HepG2 (cell line): ENCODE results near the gene CCSER2. TPM values are rescaled to one million over a fixed set of nuclear protein-coding genes. Genes with fewer than 3 reads are reported as not detected.

ENCODE experiments used
- AHR ChIP-seq: IDR thresholded peaks from 2 replicates; pipeline ENCODE4 v1.6.1; 2018; ENCODE audit warnings: missing genetic modification reagents, missing compliant biosample characterization
- KAT8 ChIP-seq: IDR thresholded peaks from 2 replicates; pipeline ENCODE4 v1.6.1; 2016; ENCODE audit warnings: missing genetic modification reagents, missing compliant biosample characterization
- MIER3 ChIP-seq: IDR thresholded peaks from 2 replicates; pipeline ENCODE4 v1.6.1; 2016; ENCODE audit warnings: missing compliant biosample characterization, borderline replicate concordance
- MYC ChIP-seq: sonication (generic); formaldehyde crosslinking; IDR thresholded peaks from 2 replicates; pipeline ENCODE4 v1.9.0; 2021; ENCODE audit warnings: missing genetic modification reagents, borderline replicate concordance
- NR2F1 ChIP-seq, 2 experiments: fragments of 450-650 bp in 1 of 2; formaldehyde crosslinking in 1 of 2; IDR thresholded peaks; 2 replicates each; pipeline versions ENCODE4 v1.5.0 to v1.6.1; 2016 to 2020; ENCODE audit warnings: mild to moderate bottlenecking in 1 of 2, missing compliant biosample characterization in 1 of 2, missing genetic modification reagents in 1 of 2, moderate library complexity in 1 of 2
- RBFOX2 ChIP-seq: fragments of 200-400 bp; formaldehyde crosslinking; IDR thresholded peaks from 2 replicates; pipeline ENCODE4 v1.6.1; 2017; ENCODE audit warnings: low read depth, mild to moderate bottlenecking, low read length
- SRY ChIP-seq: sonication (generic); formaldehyde crosslinking; IDR thresholded peaks from 2 replicates; pipeline ENCODE4 v1.8.0; 2022; ENCODE audit warnings: mild to moderate bottlenecking, missing genetic modification reagents
- ZBTB7B ChIP-seq: sonication (generic); formaldehyde crosslinking; IDR thresholded peaks from 2 replicates; pipeline ENCODE4 v1.4.0; 2020; ENCODE audit warnings: missing genetic modification reagents
- ZNF629 ChIP-seq: sonication (generic); formaldehyde crosslinking; conservative IDR thresholded peaks from 2 replicates; pipeline ENCODE4 v1.5.0; 2020; ENCODE audit warnings: missing genetic modification reagents
- polyA plus RNA-seq, 8 experiments: library from polyadenylated mRNA; depleted of rRNA in 3 of 8; stranded (reverse) in 7 of 8; unstranded in 1 of 8; fragments of >200 nt; fragmentation: Illumina TruSeq in 4 of 8; extraction: Trizol in 4 of 8; gene quantifications; 2 replicates each; pipeline versions ENCODE4 v1.2.1 to v1.2.3, GENCODE V29; 2011 to 2016; ENCODE audit warnings: low read depth in 4 of 8, missing spikeins in 1 of 8, mixed read lengths in 1 of 8; ENCODE audit not compliant: insufficient read depth in 1 of 8
- total RNA-seq, 5 experiments: library from RNA; depleted of rRNA; stranded (reverse); fragments of >200 nt; fragmentation: Illumina TruSeq; extraction: Trizol; gene quantifications; 2 replicates each; pipeline ENCODE4 v1.2.3, GENCODE V29; 2016; ENCODE audit warnings: low read depth in 1 of 5
- TF ChIP-seq, protein P1 (sequence below): sonication (generic); formaldehyde crosslinking; IDR thresholded peaks from 2 replicates; pipeline ENCODE4 v1.4.0; 2020; ENCODE audit warnings: mild to moderate bottlenecking, missing genetic modification reagents
- TF ChIP-seq, protein P2 (sequence below): sonication (generic); formaldehyde crosslinking; conservative IDR thresholded peaks from 2 replicates; pipeline ENCODE4 v1.8.0; 2022; ENCODE audit warnings: missing genetic modification reagents
- TF ChIP-seq, protein P3 (sequence below): sonication (generic); formaldehyde crosslinking; IDR thresholded peaks from 2 replicates; pipeline ENCODE4 v1.8.1; 2023; ENCODE audit warnings: mild to moderate bottlenecking, missing genetic modification reagents
- TF ChIP-seq, protein P4 (sequence below): sonication (generic); formaldehyde crosslinking; IDR thresholded peaks from 2 replicates; pipeline ENCODE4 v1.5.1; 2020; ENCODE audit warnings: mild to moderate bottlenecking, missing genetic modification reagents, moderate library complexity
- TF ChIP-seq, protein P5 (sequence below): IDR thresholded peaks from 2 replicates; pipeline ENCODE4 v1.4.0; 2020; ENCODE audit warnings: mild to moderate bottlenecking, missing genetic modification reagents

CCSER2 gene
- total and polyA plus RNA-seq, 2 of the 13 experiments (the other 11 are each of a cell fraction or from before 2014, with no cell fraction given), result 13.3 to 17.2 TPM

DNA sequence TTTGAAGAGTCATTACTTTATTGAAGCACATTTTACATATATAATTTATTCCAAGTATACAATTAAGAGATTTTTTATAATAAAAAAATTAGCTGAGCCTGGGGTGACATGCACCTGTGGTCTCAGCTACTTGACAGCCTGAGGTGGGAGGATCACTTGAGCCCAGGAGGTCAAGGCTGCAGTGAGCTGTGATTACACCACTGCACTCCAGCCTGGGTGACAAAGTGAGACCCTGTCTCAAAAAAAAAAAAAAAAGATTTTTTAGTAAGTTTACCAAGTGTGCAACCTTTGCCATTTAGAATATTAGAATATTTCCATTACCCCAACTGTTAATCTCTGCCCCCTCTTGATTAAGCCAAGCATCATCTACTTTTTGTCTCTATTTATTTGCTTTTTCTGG lies 196.0 kb downstream of the CCSER2 start (continued):
- TF ChIP-seq, protein P1, sequence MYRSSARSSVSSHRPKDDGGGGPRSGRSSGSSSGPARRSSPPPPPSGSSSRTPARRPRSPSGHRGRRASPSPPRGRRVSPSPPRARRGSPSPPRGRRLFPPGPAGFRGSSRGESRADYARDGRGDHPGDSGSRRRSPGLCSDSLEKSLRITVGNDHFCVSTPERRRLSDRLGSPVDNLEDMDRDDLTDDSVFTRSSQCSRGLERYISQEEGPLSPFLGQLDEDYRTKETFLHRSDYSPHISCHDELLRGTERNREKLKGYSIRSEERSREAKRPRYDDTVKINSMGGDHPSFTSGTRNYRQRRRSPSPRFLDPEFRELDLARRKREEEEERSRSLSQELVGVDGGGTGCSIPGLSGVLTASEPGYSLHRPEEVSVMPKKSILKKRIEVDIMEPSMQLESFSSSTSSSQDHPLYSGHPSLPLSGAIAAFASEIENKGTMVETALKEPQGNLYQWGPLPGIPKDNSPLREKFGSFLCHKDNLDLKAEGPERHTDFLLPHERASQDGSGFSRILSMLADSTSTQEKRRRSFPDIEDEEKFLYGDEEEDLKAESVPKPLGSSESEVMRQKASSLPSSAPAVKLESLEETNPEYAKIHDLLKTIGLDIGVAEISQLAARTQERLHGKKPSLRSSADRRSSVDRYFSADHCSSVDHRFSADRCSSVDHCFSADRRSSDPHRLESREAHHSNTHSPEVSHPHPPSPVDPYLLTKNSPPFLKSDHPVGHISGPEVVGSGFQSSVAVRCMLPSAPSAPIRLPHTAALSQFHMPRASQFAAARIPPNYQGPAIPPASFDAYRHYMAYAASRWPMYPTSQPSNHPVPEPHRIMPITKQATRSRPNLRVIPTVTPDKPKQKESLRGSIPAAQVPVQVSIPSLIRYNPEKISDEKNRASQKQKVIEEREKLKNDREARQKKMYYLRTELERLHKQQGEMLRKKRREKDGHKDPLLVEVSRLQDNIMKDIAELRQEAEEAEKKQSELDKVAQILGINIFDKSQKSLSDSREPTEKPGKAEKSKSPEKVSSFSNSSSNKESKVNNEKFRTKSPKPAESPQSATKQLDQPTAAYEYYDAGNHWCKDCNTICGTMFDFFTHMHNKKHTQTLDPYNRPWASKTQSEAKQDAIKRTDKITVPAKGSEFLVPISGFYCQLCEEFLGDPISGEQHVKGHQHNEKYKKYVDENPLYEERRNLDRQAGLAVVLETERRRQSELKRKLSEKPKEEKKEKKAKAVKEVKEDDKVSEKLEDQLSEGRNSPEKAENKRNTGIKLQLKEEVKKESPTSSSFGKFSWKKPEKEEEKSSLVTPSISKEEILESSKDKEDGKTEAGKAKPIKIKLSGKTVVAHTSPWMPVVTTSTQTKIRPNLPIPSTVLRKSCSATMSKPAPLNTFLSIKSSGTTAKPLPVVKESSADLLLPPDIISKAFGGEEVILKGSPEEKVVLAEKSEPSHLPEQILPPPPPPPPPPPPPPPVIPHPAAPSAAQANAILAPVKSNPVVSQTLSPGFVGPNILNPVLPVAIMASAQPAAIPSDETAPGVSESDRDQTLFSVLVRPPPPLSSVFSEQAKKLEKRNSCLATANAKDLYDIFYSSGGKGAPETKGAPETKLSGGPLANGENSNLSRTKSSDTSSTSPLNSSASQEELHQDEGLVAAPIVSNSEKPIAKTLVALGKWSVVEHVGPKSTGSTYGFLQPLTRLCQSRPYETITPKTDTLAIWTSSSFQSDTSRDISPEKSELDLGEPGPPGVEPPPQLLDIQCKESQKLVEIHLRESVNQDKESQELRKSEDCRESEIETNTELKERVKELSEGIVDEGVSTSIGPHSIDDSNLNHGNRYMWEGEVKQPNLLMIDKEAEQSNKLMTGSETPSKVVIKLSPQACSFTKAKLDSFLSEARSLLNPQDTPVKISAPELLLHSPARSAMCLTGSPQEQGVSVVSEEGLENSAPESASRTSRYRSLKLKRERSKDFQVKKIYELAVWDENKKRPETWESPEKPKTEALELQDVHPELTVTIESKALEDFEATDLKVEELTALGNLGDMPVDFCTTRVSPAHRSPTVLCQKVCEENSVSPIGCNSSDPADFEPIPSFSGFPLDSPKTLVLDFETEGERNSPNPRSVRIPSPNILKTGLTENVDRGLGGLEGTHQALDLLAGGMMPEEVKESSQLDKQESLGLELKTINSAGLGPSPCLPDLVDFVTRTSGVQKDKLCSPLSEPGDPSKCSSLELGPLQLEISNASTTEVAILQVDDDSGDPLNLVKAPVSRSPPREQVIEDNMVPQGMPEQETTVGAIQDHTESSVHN (CRISPR knock-in tag), result no peak
- TF ChIP-seq NR2F1 (CRISPR knock-in tag; IDR thresholded peaks at IDR 0.05), result peak in 1 of 2 experiments; percentile 50; a peak in 1 of 4 replicates
- TF ChIP-seq, protein P2, sequence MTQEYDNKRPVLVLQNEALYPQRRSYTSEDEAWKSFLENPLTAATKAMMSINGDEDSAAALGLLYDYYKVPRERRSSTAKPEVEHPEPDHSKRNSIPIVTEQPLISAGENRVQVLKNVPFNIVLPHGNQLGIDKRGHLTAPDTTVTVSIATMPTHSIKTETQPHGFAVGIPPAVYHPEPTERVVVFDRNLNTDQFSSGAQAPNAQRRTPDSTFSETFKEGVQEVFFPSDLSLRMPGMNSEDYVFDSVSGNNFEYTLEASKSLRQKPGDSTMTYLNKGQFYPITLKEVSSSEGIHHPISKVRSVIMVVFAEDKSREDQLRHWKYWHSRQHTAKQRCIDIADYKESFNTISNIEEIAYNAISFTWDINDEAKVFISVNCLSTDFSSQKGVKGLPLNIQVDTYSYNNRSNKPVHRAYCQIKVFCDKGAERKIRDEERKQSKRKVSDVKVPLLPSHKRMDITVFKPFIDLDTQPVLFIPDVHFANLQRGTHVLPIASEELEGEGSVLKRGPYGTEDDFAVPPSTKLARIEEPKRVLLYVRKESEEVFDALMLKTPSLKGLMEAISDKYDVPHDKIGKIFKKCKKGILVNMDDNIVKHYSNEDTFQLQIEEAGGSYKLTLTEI (CRISPR knock-in tag), result no peak
- TF ChIP-seq, protein P3, sequence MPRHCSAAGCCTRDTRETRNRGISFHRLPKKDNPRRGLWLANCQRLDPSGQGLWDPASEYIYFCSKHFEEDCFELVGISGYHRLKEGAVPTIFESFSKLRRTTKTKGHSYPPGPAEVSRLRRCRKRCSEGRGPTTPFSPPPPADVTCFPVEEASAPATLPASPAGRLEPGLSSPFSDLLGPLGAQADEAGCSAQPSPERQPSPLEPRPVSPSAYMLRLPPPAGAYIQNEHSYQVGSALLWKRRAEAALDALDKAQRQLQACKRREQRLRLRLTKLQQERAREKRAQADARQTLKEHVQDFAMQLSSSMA (CRISPR knock-in tag), result no peak
- no peak for TF ChIP-seq MIER3
- no peak for TF ChIP-seq ZNF629 (CRISPR knock-in tag)
- no peak for TF ChIP-seq AHR
- no peak for TF ChIP-seq RBFOX2
- TF ChIP-seq KAT8 (CRISPR knock-in tag), result no peak
- TF ChIP-seq, protein P4, sequence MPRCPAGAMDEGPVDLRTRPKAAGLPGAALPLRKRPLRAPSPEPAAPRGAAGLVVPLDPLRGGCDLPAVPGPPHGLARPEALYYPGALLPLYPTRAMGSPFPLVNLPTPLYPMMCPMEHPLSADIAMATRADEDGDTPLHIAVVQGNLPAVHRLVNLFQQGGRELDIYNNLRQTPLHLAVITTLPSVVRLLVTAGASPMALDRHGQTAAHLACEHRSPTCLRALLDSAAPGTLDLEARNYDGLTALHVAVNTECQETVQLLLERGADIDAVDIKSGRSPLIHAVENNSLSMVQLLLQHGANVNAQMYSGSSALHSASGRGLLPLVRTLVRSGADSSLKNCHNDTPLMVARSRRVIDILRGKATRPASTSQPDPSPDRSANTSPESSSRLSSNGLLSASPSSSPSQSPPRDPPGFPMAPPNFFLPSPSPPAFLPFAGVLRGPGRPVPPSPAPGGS (CRISPR knock-in tag), result no peak
- TF ChIP-seq MYC (CRISPR knock-in tag), result no peak
- TF ChIP-seq, protein P5, sequence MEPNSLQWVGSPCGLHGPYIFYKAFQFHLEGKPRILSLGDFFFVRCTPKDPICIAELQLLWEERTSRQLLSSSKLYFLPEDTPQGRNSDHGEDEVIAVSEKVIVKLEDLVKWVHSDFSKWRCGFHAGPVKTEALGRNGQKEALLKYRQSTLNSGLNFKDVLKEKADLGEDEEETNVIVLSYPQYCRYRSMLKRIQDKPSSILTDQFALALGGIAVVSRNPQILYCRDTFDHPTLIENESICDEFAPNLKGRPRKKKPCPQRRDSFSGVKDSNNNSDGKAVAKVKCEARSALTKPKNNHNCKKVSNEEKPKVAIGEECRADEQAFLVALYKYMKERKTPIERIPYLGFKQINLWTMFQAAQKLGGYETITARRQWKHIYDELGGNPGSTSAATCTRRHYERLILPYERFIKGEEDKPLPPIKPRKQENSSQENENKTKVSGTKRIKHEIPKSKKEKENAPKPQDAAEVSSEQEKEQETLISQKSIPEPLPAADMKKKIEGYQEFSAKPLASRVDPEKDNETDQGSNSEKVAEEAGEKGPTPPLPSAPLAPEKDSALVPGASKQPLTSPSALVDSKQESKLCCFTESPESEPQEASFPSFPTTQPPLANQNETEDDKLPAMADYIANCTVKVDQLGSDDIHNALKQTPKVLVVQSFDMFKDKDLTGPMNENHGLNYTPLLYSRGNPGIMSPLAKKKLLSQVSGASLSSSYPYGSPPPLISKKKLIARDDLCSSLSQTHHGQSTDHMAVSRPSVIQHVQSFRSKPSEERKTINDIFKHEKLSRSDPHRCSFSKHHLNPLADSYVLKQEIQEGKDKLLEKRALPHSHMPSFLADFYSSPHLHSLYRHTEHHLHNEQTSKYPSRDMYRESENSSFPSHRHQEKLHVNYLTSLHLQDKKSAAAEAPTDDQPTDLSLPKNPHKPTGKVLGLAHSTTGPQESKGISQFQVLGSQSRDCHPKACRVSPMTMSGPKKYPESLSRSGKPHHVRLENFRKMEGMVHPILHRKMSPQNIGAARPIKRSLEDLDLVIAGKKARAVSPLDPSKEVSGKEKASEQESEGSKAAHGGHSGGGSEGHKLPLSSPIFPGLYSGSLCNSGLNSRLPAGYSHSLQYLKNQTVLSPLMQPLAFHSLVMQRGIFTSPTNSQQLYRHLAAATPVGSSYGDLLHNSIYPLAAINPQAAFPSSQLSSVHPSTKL (CRISPR knock-in tag), result peak; percentile 63
- no peak for TF ChIP-seq SRY
- TF ChIP-seq ZBTB7B (CRISPR knock-in tag), result no peak
